Uterus (tissue), 2 donors: ENCODE data around the gene DCC.

Experiments
- POLR2A ChIP-seq, 2 donors: fragments of 450-650 bp; IDR thresholded peaks; one replicate each; pipeline ENCODE4 v1.6.1; 2016; ENCODE audit warnings: antibody characterized with exemption in 2 of 2, mild to moderate bottlenecking in 1 of 2, moderate library complexity in 1 of 2
- TF ChIP-seq, protein P1 (sequence below), 4 experiments: fragments of 200-600 bp in 2 of 4; fragments of 450-650 bp in 2 of 4; sonication (generic) in 2 of 4; IDR thresholded peaks; one replicate each; pipeline ENCODE4 v1.5.1; 2016 to 2019; ENCODE audit warnings: antibody characterized with exemption in 4 of 4, mild to moderate bottlenecking in 2 of 4, moderate library complexity in 1 of 4

DNA sequence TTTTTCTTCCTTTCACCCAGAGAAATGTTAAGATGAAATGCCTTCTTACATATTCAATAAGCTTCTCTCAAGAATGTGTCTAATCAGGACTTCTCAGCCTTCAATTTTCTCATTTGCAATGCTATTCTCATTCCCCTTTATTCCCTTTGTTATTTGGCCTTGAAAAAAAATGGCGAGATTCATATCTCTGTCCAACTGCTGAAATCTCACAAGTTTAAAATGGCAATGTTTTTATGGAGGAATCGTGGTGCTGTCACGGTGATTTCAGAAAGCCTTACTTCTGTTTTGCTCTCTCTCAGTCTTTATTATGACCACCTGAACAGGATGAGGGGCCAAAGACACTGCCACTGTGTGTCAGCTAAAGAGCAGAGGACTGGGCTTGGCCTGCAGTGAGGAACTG lies 928.5 kb downstream of the DCC start:
- TF ChIP-seq, protein P1, sequence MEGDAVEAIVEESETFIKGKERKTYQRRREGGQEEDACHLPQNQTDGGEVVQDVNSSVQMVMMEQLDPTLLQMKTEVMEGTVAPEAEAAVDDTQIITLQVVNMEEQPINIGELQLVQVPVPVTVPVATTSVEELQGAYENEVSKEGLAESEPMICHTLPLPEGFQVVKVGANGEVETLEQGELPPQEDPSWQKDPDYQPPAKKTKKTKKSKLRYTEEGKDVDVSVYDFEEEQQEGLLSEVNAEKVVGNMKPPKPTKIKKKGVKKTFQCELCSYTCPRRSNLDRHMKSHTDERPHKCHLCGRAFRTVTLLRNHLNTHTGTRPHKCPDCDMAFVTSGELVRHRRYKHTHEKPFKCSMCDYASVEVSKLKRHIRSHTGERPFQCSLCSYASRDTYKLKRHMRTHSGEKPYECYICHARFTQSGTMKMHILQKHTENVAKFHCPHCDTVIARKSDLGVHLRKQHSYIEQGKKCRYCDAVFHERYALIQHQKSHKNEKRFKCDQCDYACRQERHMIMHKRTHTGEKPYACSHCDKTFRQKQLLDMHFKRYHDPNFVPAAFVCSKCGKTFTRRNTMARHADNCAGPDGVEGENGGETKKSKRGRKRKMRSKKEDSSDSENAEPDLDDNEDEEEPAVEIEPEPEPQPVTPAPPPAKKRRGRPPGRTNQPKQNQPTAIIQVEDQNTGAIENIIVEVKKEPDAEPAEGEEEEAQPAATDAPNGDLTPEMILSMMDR (IDR thresholded peaks at IDR 0.05): no peak
- no peak for TF ChIP-seq POLR2A (IDR thresholded peaks at IDR 0.05)
